GM12878 (cell line): ENCODE results near the gene LYPD8. TPM values are rescaled to one million over a fixed set of nuclear protein-coding genes. Genes with fewer than 3 reads are reported as not detected.

Source experiments
- ATAC-seq: fragments of 200-7000 bp; cut with Tn5 transposase; 3 replicates; pipeline ENCODE4 v1.9.1; 2020; ENCODE audit warnings: mild to moderate bottlenecking, moderate library complexity
- BruUV-seq: library from RNA; stranded (reverse); fragments of 400-500 nt; replicated peaks from 2 replicates; lab custom pipeline; 2021; lab: Mats Ljungman, UMichigan
- CTCF ChIA-PET: fragments of 300-600 bp; sonication (Branson Sonifier 250); formaldehyde crosslinking; extraction: SDS; loops from one replicate; lab custom pipeline; 2021; ENCODE audit warnings: inconsistent platforms; lab: Yijun Ruan, JAX
- POLR2A ChIA-PET: fragments of 350-600 bp; formaldehyde crosslinking; extraction: SDS; loops from one replicate; lab custom pipeline; 2021; ENCODE audit warnings: inconsistent platforms; lab: Charles Lee
- RAD21 ChIA-PET: fragments of 300-600 bp; sonication (Branson Sonifier 250); formaldehyde crosslinking; loops from one replicate; lab custom pipeline; 2023; ENCODE audit warnings: antibody characterized with exemption; ENCODE audit not compliant: unreplicated experiment; lab: Charles Lee
- SMC1A ChIA-PET: fragments of 300-600 bp; sonication (Branson Sonifier 250); formaldehyde crosslinking; loops from one replicate; lab custom pipeline; 2023; ENCODE audit not compliant: unreplicated experiment, uncharacterized antibody; lab: Charles Lee
- DNase-seq: peaks from one replicate; pipeline ENCODE4 v3.0.0-alpha.2; 2011; ENCODE audit warnings: low read depth, low spot score
- FAIRE-seq: peaks from 3 replicates; lab custom pipeline; 2011; peaks lifted over from hg19 to GRCh38; lab: Jason Lieb, UNC
- H2AFZ ChIP-seq: 2 replicates; pipeline ENCODE4 v1.6.0; 2011; ENCODE audit warnings: low read depth, low read length, control low read depth; ENCODE audit not compliant: control insufficient read depth
- H3K27ac ChIP-seq: 2 replicates; pipeline ENCODE4 v1.5.1; 2011; ENCODE audit warnings: control low read depth; ENCODE audit not compliant: control insufficient read depth, insufficient read depth
- H3K27me3 ChIP-seq, 2 experiments: replicated peaks in 1 of 2; 2 replicates each; pipeline versions ENCODE4 v1.6.0 to v1.6.1; 2011; ENCODE audit warnings: low read length in 1 of 2; ENCODE audit not compliant: control insufficient read depth in 2 of 2, insufficient read depth in 2 of 2
- H3K36me3 ChIP-seq, 2 experiments: 2 replicates each; pipeline ENCODE4 v1.5.1; 2011; ENCODE audit warnings: low read length in 1 of 2; ENCODE audit not compliant: control insufficient read depth in 2 of 2, insufficient read depth in 2 of 2
- H3K4me1 ChIP-seq: 2 replicates; pipeline ENCODE4 v1.6.1; 2011; ENCODE audit warnings: mild to moderate bottlenecking, low read length, moderate library complexity, mixed read lengths; ENCODE audit not compliant: control insufficient read depth, insufficient read depth
- H3K4me2 ChIP-seq: 2 replicates; pipeline ENCODE4 v1.6.0; 2011; ENCODE audit warnings: control low read depth; ENCODE audit not compliant: control insufficient read depth, insufficient read depth
- H3K4me3 ChIP-seq: fragments of 200-600 bp; sonication (generic); 2 replicates; pipeline ENCODE4 v1.5.1; 2016
- H3K79me2 ChIP-seq: 2 replicates; pipeline ENCODE4 v1.6.0; 2011; ENCODE audit warnings: low read length; ENCODE audit not compliant: control insufficient read depth, insufficient read depth
- H3K9ac ChIP-seq: 2 replicates; pipeline ENCODE4 v1.8.0; 2011; ENCODE audit warnings: low read length, control low read depth, mixed read lengths; ENCODE audit not compliant: control insufficient read depth, insufficient read depth
- H3K9me3 ChIP-seq: replicated peaks from 3 replicates; pipeline ENCODE4 v1.5.1; 2011; ENCODE audit warnings: mild to moderate bottlenecking, low read length; ENCODE audit not compliant: control insufficient read depth, insufficient read depth
- H4K20me1 ChIP-seq: 2 replicates; pipeline ENCODE4 v1.6.0; 2011; ENCODE audit not compliant: control insufficient read depth, insufficient read depth
- ATF3 ChIP-seq: IDR thresholded peaks from 2 replicates; pipeline ENCODE4 v1.6.1; 2011; ENCODE audit warnings: low read depth, mild to moderate bottlenecking, low read length, moderate library complexity, borderline replicate concordance; ENCODE audit errors: extremely low read depth
- CBX5 ChIP-seq: sonication (generic); IDR thresholded peaks from 2 replicates; pipeline ENCODE4 v1.6.1; 2016; ENCODE audit warnings: low read depth, moderate library complexity, mild to moderate bottlenecking, inconsistent platforms
- EP300 ChIP-seq, 2 experiments: fragments of 150-350 bp in 1 of 2; IDR thresholded peaks; 2 replicates each; pipeline ENCODE4 v1.6.1; 2011 to 2012; ENCODE audit warnings: low read depth in 2 of 2, low read length in 2 of 2, borderline replicate concordance in 1 of 2, improper control_type of control experiment in 1 of 2, inconsistent platforms in 1 of 2; ENCODE audit not compliant: control insufficient read depth in 1 of 2
- FOXM1 ChIP-seq: IDR thresholded peaks from 2 replicates; pipeline ENCODE4 v1.6.1; 2012; ENCODE audit warnings: low read depth, mild to moderate bottlenecking, inconsistent platforms, low read length, moderate library complexity
- IKZF1 ChIP-seq: fragments of 450-650 bp; conservative IDR thresholded peaks from 2 replicates; pipeline ENCODE4 v1.6.1; 2017; ENCODE audit warnings: antibody characterized with exemption, mild to moderate bottlenecking
- POLR2A ChIP-seq: IDR thresholded peaks from 2 replicates; pipeline ENCODE4 v1.6.1; 2011; ENCODE audit warnings: low read depth, mild to moderate bottlenecking, low read length
- YBX1 ChIP-seq: fragments of 450-650 bp; IDR thresholded peaks from 2 replicates; pipeline ENCODE4 v1.6.1; 2016; ENCODE audit warnings: antibody characterized with exemption
- WGBS: methylation state at CpG from one replicate; pipeline ENCODE4 v1.1.6; 2016; ENCODE audit warnings: low lambda C conversion rate; ENCODE audit not compliant: insufficient replicate concordance, insufficient coverage; ENCODE audit errors: missing lambda C conversion rate; 5-methylcytosine and 5-hydroxymethylcytosine counted together
- in situ Hi-C: fragments of 300-500 bp; cut with MboI; formaldehyde crosslinking; loops from 9 replicates; pipeline ENCODE4 v1.14.3; 2018; ENCODE audit warnings: mixed read lengths
- intact Hi-C: fragments of 100-400 bp; cut with micrococcal nuclease; formaldehyde crosslinking; loops from one replicate; pipeline ENCODE4 v1.14.2; 2022; ENCODE audit not compliant: unreplicated experiment
- polyA plus RNA-seq, 11 experiments: library from polyadenylated mRNA; depleted of rRNA in 4 of 11; unstranded in 6 of 11; stranded (reverse) in 5 of 11; fragments of >200 nt; fragmentation: Nextera tagmentation in 4 of 11; fragmentation: Illumina TruSeq in 1 of 11; extraction: Ambion mirVana in 4 of 11; extraction: Trizol in 1 of 11; gene quantifications; 1 replicate in 1 of 11; 2 replicates in 10 of 11; pipeline versions ENCODE4 v1.2.1 to v1.2.3, GENCODE V29; 2011 to 2016; ENCODE audit warnings: inconsistent platforms in 2 of 11, missing spikeins in 2 of 11, low read depth in 1 of 11
- total RNA-seq, 4 experiments: library from RNA; depleted of rRNA in 3 of 4; stranded (reverse); fragments of >200 nt in 3 of 4; fragmentation: Illumina TruSeq in 1 of 4; extraction: Trizol in 1 of 4; gene quantifications; 2 replicates each; pipeline versions ENCODE4 v1.2.1 to v1.2.3, GENCODE V29; 2013 to 2021

Gene LYPD8
- total and polyA plus RNA-seq, 10 of the 15 experiments (the other 5 are each of a cell fraction or from before 2014, with no cell fraction given): 0.13 to 0.40 (median 0.18) TPM; not detected in 7

GRCh38 chr1:248788327-248788726 lies 32.8 kb upstream of the LYPD8 start:
- WGBS: 70% methylated on average over 3 of the region's 3 CpGs
- Histone ChIP-seq H3K4me2 (no peak overlapping the region), H3K79me2 (no peaks in the 10 kb centered on the region), H3K36me3 (no peaks in the 10 kb centered on the region), H3K9me3 (no peaks in the 10 kb centered on the region; the same call in 2 of the 3 replicates), H3K27ac (no peak overlapping the region), H3K27me3 (no peaks in the 10 kb centered on the region), H3K4me3 (no peak overlapping the region), H3K4me1 (peaks cover 13% of the 10 kb centered on the region), H2AFZ (no peak overlapping the region), H4K20me1 (no peaks in the 10 kb centered on the region), H3K9ac (no peak overlapping the region)
- CTCF ChIA-PET: interaction anchor here (1.0 kb wide), 1 partner anchor 10 kb away, joined by 3 read pairs; no protein-coding TSS in a partner anchor
- RAD21 ChIA-PET: interaction anchor here (1.5 to 1.9 kb wide), 2 partner anchors 12 to 17 kb away, joined by 4 to 6 read pairs; no protein-coding TSS in a partner anchor
- in situ Hi-C loops (no loop called here), intact Hi-C loops (no loop called here)
- no peak for TF ChIP-seq FOXM1
- TF ChIP-seq CBX5: no peak
- TF ChIP-seq POLR2A: no peak
- TF ChIP-seq IKZF1: no peak
- TF ChIP-seq YBX1: no peak
- no peak for TF ChIP-seq EP300 (IDR thresholded peaks at IDR 0.05; ENCODE audit: borderline replicate concordance in 1 of 2, control insufficient read depth in 1 of 2, low read depth in 2 of 2, low read length in 2 of 2)
- no peak for TF ChIP-seq ATF3
- no peak for FAIRE-seq
- SMC1A ChIA-PET: interaction anchor here (0.6 to 5.4 kb wide), 3 partner anchors 10 to 367 kb away, joined by 3 to 33 read pairs (median 8); no protein-coding TSS in a partner anchor
- no peak for DNase-seq
- no TSS peak for BruUV-seq
- no peak for ATAC-seq
- POLR2A ChIA-PET: interaction anchor here (1.0 to 1.6 kb wide), 2 partner anchors 16 to 37 kb away, joined by 3 to 4 read pairs; partner anchors contain the start of gene SH3BP5L
